Activated B cell treated with CpG ODN at 0.5 μM for 24 hours (primary cell): ENCODE results near the gene CIPC. TPM values are rescaled to one million over a fixed set of nuclear protein-coding genes. Genes with fewer than 3 reads are reported as not detected.

Experiments used
- ATAC-seq: fragments of 200-7000 bp; cut with Tn5 transposase; one replicate; pipeline ENCODE4 v1.10.0; 2021; ENCODE audit warnings: low read depth, mild to moderate bottlenecking, moderate library complexity
- CTCF ChIA-PET: fragments of 350-600 bp; sonication (Branson Sonifier 250); formaldehyde crosslinking; loops from one replicate; lab custom pipeline; 2021; ENCODE audit warnings: antibody characterized with exemption; lab: Charles Lee
- POLR2A ChIA-PET: fragments of 350-600 bp; sonication (Branson Sonifier 250); formaldehyde crosslinking; loops from one replicate; lab custom pipeline; 2021; ENCODE audit warnings: antibody characterized with exemption; lab: Charles Lee
- DNase-seq: peaks from one replicate; pipeline ENCODE4 v3.0.0; 2022
- H3K27ac Mint-ChIP-seq: one replicate; pipeline ENCODE4 v1.8.0; 2020; ENCODE audit warnings: mixed read lengths
- H3K27me3 Mint-ChIP-seq: one replicate; pipeline ENCODE4 v1.8.0; 2021; ENCODE audit warnings: mixed read lengths
- H3K36me3 Mint-ChIP-seq: one replicate; pipeline ENCODE4 v1.8.0; 2021; ENCODE audit warnings: low read depth, mixed read lengths
- H3K4me1 Mint-ChIP-seq: one replicate; pipeline ENCODE4 v1.8.0; 2021; ENCODE audit warnings: mixed read lengths
- H3K4me3 Mint-ChIP-seq: one replicate; pipeline ENCODE4 v1.8.0; 2020; ENCODE audit warnings: mild to moderate bottlenecking, mixed read lengths
- H3K9me3 Mint-ChIP-seq: one replicate; pipeline ENCODE4 v1.8.0; 2020; ENCODE audit warnings: mixed read lengths
- CTCF ChIP-seq: fragments of 200-600 bp; IDR thresholded peaks from one replicate; pipeline ENCODE4 v1.8.0; 2022; ENCODE audit warnings: antibody characterized with exemption, mild to moderate bottlenecking
- intact Hi-C: fragments of 100-400 bp; cut with micrococcal nuclease; formaldehyde crosslinking; loops from one replicate; pipeline ENCODE4 v1.15.1; 2024
- total RNA-seq: library from RNA; stranded (reverse); gene quantifications from 2 replicates; pipeline ENCODE4 v1.2.3, GENCODE V29; 2022

Gene CIPC
- total RNA-seq, 1 donor from 2014 or later, result 26.6 TPM

GRCh38 chr14:77161011-77161410 is 63.0 kb downstream of the CIPC start:
- Mint-ChIP-seq H3K27ac (no peak overlapping the region), H3K4me3 (no peak overlapping the region), H3K27me3 (peaks cover 35% of the 10 kb centered on the region), H3K9me3 (no peaks in the 10 kb centered on the region), H3K36me3 (no peaks in the 10 kb centered on the region), H3K4me1 (no peaks in the 10 kb centered on the region)
- intact Hi-C loops, result no loop called here
- no peak for ATAC-seq
- ChIA-PET POLR2A (no interaction called here), CTCF (no interaction called here)
- no peak for TF ChIP-seq CTCF
- DNase-seq, result no peak

Other genes starting within 250 kb of the CIPC start
- gene IRF2BPL, start 69.5 kb upstream of the CIPC start, total RNA-seq, result 14.0 and 14.5 TPM in 2 replicates
- gene ZDHHC22, start 43.5 kb downstream of the CIPC start, total RNA-seq, result not detected in 2 replicates
- gene TMEM63C, start 83.5 kb downstream of the CIPC start, total RNA-seq, result 0.15 and 1.5 TPM in 2 replicates
- not detected in 2 replicates for gene NGB, start 172.9 kb downstream of the CIPC start, total RNA-seq
- 28.7 and 30.8 TPM in 2 replicates for gene POMT2, start 222.6 kb downstream of the CIPC start, total RNA-seq
- gene GSTZ1, start 222.8 kb downstream of the CIPC start, total RNA-seq, result 17.5 and 22.2 TPM in 2 replicates